ENCODE data around the gene CSMD2.

- TF ChIP-seq EZH2 (IDR thresholded peaks at IDR 0.05; ENCODE audit: low read depth, low read length, severe bottlenecking), result no peak
- no peak for TF ChIP-seq CTCF (IDR thresholded peaks at IDR 0.05; ENCODE audit: control extremely low read depth in 1 of 3, insufficient read depth in 1 of 3, low read depth in 1 of 3, low read length in 3 of 3)
- no peak for TF ChIP-seq FOSL1 (IDR thresholded peaks at IDR 0.05; ENCODE audit: insufficient read depth, low read depth, low read length)
- no peak for TF ChIP-seq BCL11A (IDR thresholded peaks at IDR 0.05; ENCODE audit: low read depth in 2 of 2, low read length in 2 of 2)
- TF ChIP-seq POLR2AphosphoS5 (IDR thresholded peaks at IDR 0.05; ENCODE audit: low read depth, low read length), result no peak
- TF ChIP-seq JUND (IDR thresholded peaks at IDR 0.05; ENCODE audit: low read length), result no peak
- TF ChIP-seq SUZ12 (IDR thresholded peaks at IDR 0.05; ENCODE audit: low read length), result no peak
- no peak for TF ChIP-seq ATF2 (IDR thresholded peaks at IDR 0.05; ENCODE audit: low read length)
- no peak for TF ChIP-seq SIRT6 (IDR thresholded peaks at IDR 0.05; ENCODE audit: low read length)
- TF ChIP-seq RFX5 (IDR thresholded peaks at IDR 0.05; ENCODE audit: borderline replicate concordance, low read depth, low read length), result no peak
- TF ChIP-seq SP2 (IDR thresholded peaks at IDR 0.05; ENCODE audit: low read length), result no peak
Observed at GRCh38 chr1:34086561-34086960, 78.5 kb downstream of the CSMD2 start.
